ENCODE data around the gene AZIN2.
"Not testable (repeated sequence)": the region's sequence is repeated elsewhere in the genome, so short reads cannot be mapped to it uniquely, and the experiment has no call there.

The AZIN2 gene

DNA sequence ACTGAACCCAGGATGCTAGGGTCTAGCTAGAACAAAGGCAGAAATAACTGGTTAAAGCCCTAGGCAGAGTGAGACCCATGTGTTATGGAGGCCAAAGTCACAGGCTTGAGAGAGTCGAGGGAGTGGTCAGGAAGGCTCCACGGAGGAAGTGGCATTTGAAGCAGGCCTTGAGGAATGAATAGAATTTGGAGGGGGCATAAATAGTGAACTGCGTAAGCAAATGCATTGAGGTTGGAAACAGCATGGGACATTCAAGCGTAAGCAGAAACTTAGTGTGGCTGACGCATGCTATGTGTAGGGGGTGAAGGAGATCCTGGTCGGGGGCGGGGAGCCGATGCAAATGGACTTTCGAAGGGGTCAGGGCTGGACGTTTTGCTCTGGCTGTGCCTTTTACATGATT is 11.5 kb downstream of the AZIN2 start:
- Histone ChIP-seq H3K36me3 (ENCODE audit: insufficient read depth, low read length) (peaks cover 4% of the 10 kb centered on the region), H3K9me3 (ENCODE audit: low read length) (no peaks in the 10 kb centered on the region), H3K27me3 (ENCODE audit: insufficient read depth, low read length) (no peaks in the 10 kb centered on the region), H2AFZ (ENCODE audit: low read depth, low read length) (no peak overlapping the region), H3K4me3 (ENCODE audit: low read length) (no peak overlapping the region), H3K4me1 (ENCODE audit: insufficient read depth, low read length) (no peaks in the 10 kb centered on the region)

DNA sequence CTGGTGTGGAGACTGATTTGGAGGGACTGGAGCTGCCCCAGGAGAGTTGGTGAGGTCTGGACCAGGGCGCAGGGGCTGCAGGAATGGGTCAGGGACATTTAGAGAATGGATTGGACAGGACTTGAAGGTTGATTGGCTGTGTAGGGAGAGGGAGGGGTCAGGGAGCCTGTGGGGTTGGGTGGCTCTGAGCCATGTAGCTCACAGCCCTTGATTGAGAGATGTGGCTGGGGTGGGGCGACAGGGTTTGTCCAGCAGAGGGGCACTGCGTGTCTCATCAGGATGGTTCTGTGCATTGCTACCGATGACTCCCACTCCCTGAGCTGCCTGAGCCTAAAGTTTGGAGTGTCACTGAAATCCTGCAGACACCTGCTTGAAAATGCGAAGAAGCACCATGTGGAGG is 12.1 kb downstream of the AZIN2 start:
- H3K36me3 ChIP-seq (ENCODE audit: insufficient read depth, low read length) = peaks cover 9% of the 10 kb centered on the region
- H3K9me3 ChIP-seq (ENCODE audit: low read length) = no peaks in the 10 kb centered on the region

DNA sequence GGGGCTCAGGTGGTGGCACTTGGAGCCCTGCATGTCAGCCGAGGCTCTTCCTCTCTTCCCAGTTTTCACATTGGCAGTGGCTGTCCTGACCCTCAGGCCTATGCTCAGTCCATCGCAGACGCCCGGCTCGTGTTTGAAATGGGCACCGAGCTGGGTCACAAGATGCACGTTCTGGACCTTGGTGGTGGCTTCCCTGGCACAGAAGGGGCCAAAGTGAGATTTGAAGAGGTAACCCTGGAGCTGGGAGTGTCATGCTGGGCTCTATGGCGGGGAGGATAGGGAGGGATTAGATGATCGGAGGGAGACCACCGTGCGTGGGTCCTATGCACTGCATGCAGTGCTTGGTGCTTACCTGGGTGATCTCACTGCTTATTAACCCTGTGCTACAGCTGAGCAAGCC is 13.5 kb downstream of the AZIN2 start:
- Histone ChIP-seq H3K4me1 (ENCODE audit: insufficient read depth, low read length) (no peaks in the 10 kb centered on the region), H3K9me3 (ENCODE audit: low read length) (no peaks in the 10 kb centered on the region), H2AFZ (ENCODE audit: low read depth, low read length) (no peak overlapping the region), H3K36me3 (ENCODE audit: insufficient read depth, low read length) (peaks cover 9% of the 10 kb centered on the region), H3K4me3 (ENCODE audit: low read length) (no peak overlapping the region), H3K27me3 (ENCODE audit: insufficient read depth, low read length) (no peaks in the 10 kb centered on the region)

More for the DNA sequence above, 12.1 kb downstream of the AZIN2 start:
- no peaks in the 10 kb centered on the region for H3K4me1 ChIP-seq (ENCODE audit: insufficient read depth, low read length)
- H3K27me3 ChIP-seq (ENCODE audit: insufficient read depth, low read length) = no peaks in the 10 kb centered on the region
- H3K4me3 ChIP-seq (ENCODE audit: low read length) = no peak overlapping the region
- no peak overlapping the region for H2AFZ ChIP-seq (ENCODE audit: low read depth, low read length)

- peaks cover 9% of the 10 kb centered on the region for H3K36me3 ChIP-seq (ENCODE audit: insufficient read depth, low read length)
These were observed 14.1 kb downstream of the AZIN2 start for GRCh38 chr1:33094971-33095604.

DNA sequence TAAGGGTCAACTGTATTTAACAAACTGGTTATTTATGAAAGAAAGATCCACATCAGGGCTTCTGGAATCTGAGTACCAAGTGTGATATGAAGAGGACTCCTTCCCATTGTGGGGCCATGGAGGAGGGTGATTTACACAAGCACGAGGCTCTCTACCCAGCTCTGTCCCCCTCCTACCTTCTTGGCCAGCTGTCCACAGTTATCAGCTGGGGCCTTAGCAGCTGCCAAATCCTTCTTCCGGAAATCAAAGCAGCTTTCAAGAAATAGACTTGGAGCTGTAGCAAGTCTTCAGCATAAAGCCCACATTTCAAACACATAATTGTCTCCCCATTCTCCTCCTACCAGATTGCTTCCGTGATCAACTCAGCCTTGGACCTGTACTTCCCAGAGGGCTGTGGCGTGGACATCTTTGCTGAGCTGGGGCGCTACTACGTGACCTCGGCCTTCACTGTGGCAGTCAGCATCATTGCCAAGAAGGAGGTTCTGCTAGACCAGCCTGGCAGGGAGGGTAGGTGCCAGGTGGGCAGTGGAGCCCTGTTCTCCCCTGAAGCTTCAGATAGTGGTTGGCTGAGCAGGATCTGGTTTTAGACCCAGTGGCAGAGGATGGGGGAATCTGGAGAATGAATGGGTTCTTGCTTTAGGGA is 15.5 kb downstream of the AZIN2 start:
- Histone ChIP-seq H3K9me3 (ENCODE audit: low read length) (no peaks in the 10 kb centered on the region), H2AFZ (ENCODE audit: low read depth, low read length) (no peak overlapping the region), H3K4me1 (ENCODE audit: insufficient read depth, low read length) (no peaks in the 10 kb centered on the region), H3K36me3 (ENCODE audit: insufficient read depth, low read length) (peaks cover 9% of the 10 kb centered on the region), H3K4me3 (ENCODE audit: low read length) (no peak overlapping the region), H3K27me3 (ENCODE audit: insufficient read depth, low read length) (no peaks in the 10 kb centered on the region)

More at GRCh38 chr1:33094971-33095604, 14.1 kb downstream of the AZIN2 start:
- H3K9me3 ChIP-seq (ENCODE audit: low read length) = no peaks in the 10 kb centered on the region
- no peak overlapping the region for H3K4me3 ChIP-seq (ENCODE audit: low read length)
- H3K4me1 ChIP-seq (ENCODE audit: insufficient read depth, low read length) = no peaks in the 10 kb centered on the region
- H3K27me3 ChIP-seq (ENCODE audit: insufficient read depth, low read length) = no peaks in the 10 kb centered on the region
- no peak overlapping the region for H2AFZ ChIP-seq (ENCODE audit: low read depth, low read length)

DNA sequence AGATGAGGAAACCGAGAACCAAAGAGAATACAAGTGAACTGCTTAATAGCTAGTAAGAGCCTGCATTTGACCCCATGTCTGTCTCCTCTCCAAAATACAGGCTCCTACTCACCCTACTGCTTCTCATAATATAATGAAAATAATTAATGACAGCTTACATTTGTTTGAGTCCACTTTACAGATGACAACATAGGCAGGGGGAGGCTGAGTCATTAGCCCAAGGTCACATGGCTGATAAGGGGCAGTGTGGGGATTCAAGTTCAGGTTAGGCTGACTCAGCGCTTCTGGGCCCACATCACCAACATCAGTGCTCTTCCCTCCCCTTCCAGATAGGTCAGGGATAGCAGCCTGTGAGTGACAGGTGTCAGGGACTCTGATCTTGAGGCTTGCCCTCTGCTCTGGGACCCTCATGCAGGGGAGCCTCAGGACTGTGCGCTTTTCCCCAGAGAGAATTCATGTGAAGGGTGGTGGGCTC is 16.2 kb downstream of the AZIN2 start:
- peaks cover 9% of the 10 kb centered on the region for H3K36me3 ChIP-seq (ENCODE audit: insufficient read depth, low read length)
- no peaks in the 10 kb centered on the region for H3K4me1 ChIP-seq (ENCODE audit: insufficient read depth, low read length)
- no peak overlapping the region for H3K4me3 ChIP-seq (ENCODE audit: low read length)
- no peaks in the 10 kb centered on the region for H3K9me3 ChIP-seq (ENCODE audit: low read length)
- no peak overlapping the region for H2AFZ ChIP-seq (ENCODE audit: low read depth, low read length)
- no peaks in the 10 kb centered on the region for H3K27me3 ChIP-seq (ENCODE audit: insufficient read depth, low read length)

DNA sequence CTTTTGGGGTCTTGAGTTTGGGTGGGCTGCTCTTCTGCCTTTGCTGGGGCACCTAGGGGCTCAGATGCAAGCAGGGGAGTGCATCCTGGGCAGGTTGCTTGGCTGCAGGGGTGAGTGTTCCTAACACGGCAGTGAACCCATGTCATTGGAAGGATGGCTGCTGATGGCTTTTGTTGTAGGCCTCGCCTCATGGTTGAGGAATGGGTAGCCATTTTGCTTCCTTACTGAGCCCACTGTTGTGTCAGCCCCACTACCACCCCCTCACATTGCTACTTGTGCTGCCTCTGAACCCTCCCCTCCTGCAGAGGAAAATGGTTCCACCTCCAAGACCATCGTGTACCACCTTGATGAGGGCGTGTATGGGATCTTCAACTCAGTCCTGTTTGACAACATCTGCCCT is 16.8 kb downstream of the AZIN2 start:
- Histone ChIP-seq H2AFZ (ENCODE audit: low read depth, low read length) (no peak overlapping the region), H3K9me3 (ENCODE audit: low read length) (no peaks in the 10 kb centered on the region), H3K4me1 (ENCODE audit: insufficient read depth, low read length) (no peaks in the 10 kb centered on the region), H3K36me3 (ENCODE audit: insufficient read depth, low read length) (peaks cover 9% of the 10 kb centered on the region), H3K4me3 (ENCODE audit: low read length) (no peak overlapping the region), H3K27me3 (ENCODE audit: insufficient read depth, low read length) (no peaks in the 10 kb centered on the region)

- no peak overlapping the region for H3K4me3 ChIP-seq (ENCODE audit: low read length)
- H3K4me1 ChIP-seq (ENCODE audit: insufficient read depth, low read length) = no peaks in the 10 kb centered on the region
- no peaks in the 10 kb centered on the region for H3K27me3 ChIP-seq (ENCODE audit: insufficient read depth, low read length)
- no peak overlapping the region for H2AFZ ChIP-seq (ENCODE audit: low read depth, low read length)
- peaks cover 9% of the 10 kb centered on the region for H3K36me3 ChIP-seq (ENCODE audit: insufficient read depth, low read length)
- no peaks in the 10 kb centered on the region for H3K9me3 ChIP-seq (ENCODE audit: low read length)
These were observed 17.4 kb downstream of the AZIN2 start for GRCh38 chr1:33098371-33098770.

DNA sequence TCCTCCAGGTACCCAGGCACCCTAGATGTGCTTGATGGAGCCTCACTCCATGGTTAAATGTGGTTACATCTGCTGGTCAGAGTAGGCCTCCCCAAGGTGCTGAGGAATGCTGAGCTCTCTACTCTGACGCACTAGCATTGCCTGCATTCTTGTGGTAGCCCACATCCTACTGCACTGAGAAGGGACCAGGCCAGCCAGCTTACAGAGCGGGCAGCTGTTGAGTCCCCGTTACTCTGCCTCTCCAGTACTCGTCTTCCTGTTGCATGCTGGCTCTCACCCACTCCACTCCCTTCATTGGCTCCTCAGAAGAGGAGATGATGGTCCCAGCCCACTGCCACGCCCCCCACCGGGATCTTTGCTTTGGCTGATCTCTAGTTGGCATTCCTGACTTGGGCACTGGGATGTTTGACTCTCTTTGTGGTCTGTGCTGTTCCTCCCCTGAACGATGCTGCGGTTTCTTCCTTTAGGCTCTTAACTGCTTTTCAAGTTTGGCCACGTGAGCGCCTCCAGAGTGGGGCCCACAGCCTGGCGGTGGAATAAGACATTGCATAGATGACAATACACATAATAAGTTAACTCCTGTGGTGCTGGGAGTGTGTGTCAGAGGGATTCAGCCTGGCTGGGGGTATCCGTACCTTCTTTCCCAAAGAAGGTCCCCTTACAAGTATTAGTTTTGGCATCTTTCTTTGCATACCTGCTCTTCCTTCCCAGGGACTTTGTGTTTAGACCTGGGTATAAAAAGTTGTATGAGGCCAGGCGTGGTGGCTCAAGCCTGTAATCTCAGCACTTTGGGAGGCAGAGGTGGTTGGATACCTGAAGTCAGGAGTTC is 18.6 kb downstream of the AZIN2 start:
- Histone ChIP-seq H2AFZ (ENCODE audit: low read depth, low read length) (no peak overlapping the region), H3K4me3 (ENCODE audit: low read length) (no peak overlapping the region), H3K4me1 (ENCODE audit: insufficient read depth, low read length) (no peaks in the 10 kb centered on the region), H3K27me3 (ENCODE audit: insufficient read depth, low read length) (no peaks in the 10 kb centered on the region), H3K9me3 (ENCODE audit: low read length) (no peaks in the 10 kb centered on the region), H3K36me3 (ENCODE audit: insufficient read depth, low read length) (peaks cover 12% of the 10 kb centered on the region)

DNA sequence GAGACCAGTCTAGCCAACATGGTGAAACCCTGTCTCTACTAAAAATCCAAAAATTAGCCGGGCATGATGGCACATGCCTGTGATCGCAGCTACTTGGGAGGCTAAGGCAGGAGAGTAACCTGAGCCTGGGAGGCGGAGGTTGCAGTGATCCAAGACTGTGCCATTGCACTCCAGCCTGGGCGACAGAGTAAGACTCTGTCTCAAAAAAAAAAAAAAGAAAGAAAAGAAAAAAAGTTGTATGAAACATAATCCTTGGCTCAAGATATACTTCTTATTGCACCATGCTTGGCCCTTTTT is 19.1 kb downstream of the AZIN2 start:
- H3K27me3 ChIP-seq (ENCODE audit: insufficient read depth, low read length); H2AFZ ChIP-seq (ENCODE audit: low read depth, low read length); H3K4me3 ChIP-seq (ENCODE audit: low read length); H3K4me1 ChIP-seq (ENCODE audit: insufficient read depth, low read length); H3K9me3 ChIP-seq (ENCODE audit: low read length): not testable (repeated sequence)
- peaks cover 12% of the 10 kb centered on the region for H3K36me3 ChIP-seq (ENCODE audit: insufficient read depth, low read length)

DNA sequence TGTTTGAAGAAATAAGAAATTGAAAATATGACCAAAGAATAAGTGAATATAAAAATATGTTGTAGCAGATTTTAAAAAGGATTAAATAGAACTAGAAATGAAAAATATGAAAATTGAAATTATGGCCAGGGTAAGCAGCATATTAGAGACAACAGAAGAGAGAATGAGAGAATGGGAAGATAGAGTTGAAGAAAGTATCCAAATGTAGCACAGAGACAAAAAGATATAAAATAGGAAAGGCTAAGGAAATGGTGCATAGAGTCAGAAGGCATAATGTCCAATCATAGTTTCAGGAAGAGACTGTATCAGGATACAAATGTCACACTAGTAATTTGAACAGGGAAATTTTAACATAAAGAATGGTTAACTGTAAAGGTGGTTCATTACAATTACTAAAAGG is 29.5 kb downstream of the AZIN2 start:
- Histone ChIP-seq H3K4me3 (ENCODE audit: low read length) (no peak overlapping the region), H3K4me1 (ENCODE audit: insufficient read depth, low read length) (no peaks in the 10 kb centered on the region), H2AFZ (ENCODE audit: low read depth, low read length) (no peak overlapping the region), H3K36me3 (ENCODE audit: insufficient read depth, low read length) (no peaks in the 10 kb centered on the region), H3K27me3 (ENCODE audit: insufficient read depth, low read length) (no peaks in the 10 kb centered on the region), H3K9me3 (ENCODE audit: low read length) (peaks cover 12% of the 10 kb centered on the region)

- Histone ChIP-seq H3K9me3 (ENCODE audit: low read length) (peaks cover 9% of the 10 kb centered on the region), H3K27me3 (ENCODE audit: insufficient read depth, low read length) (no peaks in the 10 kb centered on the region), H2AFZ (ENCODE audit: low read depth, low read length) (no peak overlapping the region), H3K4me1 (ENCODE audit: insufficient read depth, low read length) (no peaks in the 10 kb centered on the region), H3K4me3 (ENCODE audit: low read length) (no peak overlapping the region), H3K36me3 (ENCODE audit: insufficient read depth, low read length) (no peaks in the 10 kb centered on the region)
These were observed 31.0 kb downstream of the AZIN2 start for GRCh38 chr1:33111965-33112364.

DNA sequence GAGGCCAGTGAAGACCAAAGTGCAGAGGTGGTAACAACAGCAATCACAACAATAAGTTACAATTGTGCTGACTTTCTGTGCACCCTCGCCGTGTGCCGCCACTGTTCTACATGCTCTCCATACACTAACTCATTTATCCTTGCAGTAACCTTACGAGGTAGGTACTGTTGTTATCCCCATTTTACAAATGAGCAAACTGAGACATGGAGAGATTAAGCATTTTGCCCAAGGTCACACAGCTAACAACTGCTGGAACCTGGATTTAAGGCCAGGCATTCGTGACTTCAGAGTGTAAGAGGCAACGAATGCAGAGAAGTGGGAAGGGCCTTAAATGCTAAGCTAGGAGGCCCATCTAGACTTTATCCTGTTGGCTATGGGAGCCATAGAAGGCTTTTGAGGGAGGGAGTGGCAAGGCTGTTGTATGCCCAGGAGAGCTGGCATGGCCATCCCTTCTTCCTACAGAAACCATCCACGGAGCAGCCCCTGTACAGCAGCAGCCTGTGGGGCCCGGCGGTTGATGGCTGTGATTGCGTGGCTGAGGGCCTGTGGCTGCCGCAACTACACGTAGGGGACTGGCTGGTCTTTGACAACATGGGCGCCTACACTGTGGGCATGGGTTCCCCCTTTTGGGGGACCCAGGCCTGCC is 36.6 kb downstream of the AZIN2 start:
- Histone ChIP-seq H3K9me3 (ENCODE audit: low read length) (no peaks in the 10 kb centered on the region), H3K27me3 (ENCODE audit: insufficient read depth, low read length) (no peaks in the 10 kb centered on the region), H2AFZ (ENCODE audit: low read depth, low read length) (no peak overlapping the region), H3K4me1 (ENCODE audit: insufficient read depth, low read length) (no peaks in the 10 kb centered on the region), H3K36me3 (ENCODE audit: insufficient read depth, low read length) (no peaks in the 10 kb centered on the region), H3K4me3 (ENCODE audit: low read length) (no peak overlapping the region)
